ENCODE measurements around the gene HNRNPUL2. TPM values are rescaled to one million over a fixed set of nuclear protein-coding genes. Genes with fewer than 3 reads are reported as not detected.
"Not testable (repeated sequence)": the region's sequence is repeated elsewhere in the genome, so short reads cannot be mapped to it uniquely, and the experiment has no call there.

The HNRNPUL2 gene
- polyA plus RNA-seq, 1 of the 3 experiments (the other 2 are of a cell fraction): 33.5 TPM

GRCh38 chr11:62705413-62705812 lies 21.8 kb downstream of the HNRNPUL2 start:
- Histone ChIP-seq H3F3A (replicated peaks; ENCODE audit: insufficient read depth) (peaks cover 22% of the 10 kb centered on the region), H3K4me2 (peak overlapping the region; percentile 73), H3K9me3 (no peaks in the 10 kb centered on the region), H3K36me3 (replicated peaks in 1 of 2; ENCODE audit: control insufficient read depth in 1 of 2, insufficient read depth in 2 of 2, low read length in 1 of 2) (peaks cover 16 to 19% of the 10 kb centered on the region in 2 experiments), H3K9me2 (no peaks in the 10 kb centered on the region), H3K4me3 (ENCODE audit: low read depth in 2 of 2, low read length in 1 of 2) (peak overlapping the region; percentile 67 to 70), H4K20me1 (ENCODE audit: insufficient read depth) (no peaks in the 10 kb centered on the region), H3K27me3 (ENCODE audit: insufficient read depth) (no peaks in the 10 kb centered on the region), H3K4me1 (ENCODE audit: control insufficient read depth in 1 of 2, insufficient read depth in 2 of 2, low read depth in 1 of 2, low read length in 1 of 2) (peaks cover 22 to 45% of the 10 kb centered on the region in 2 experiments; a peak in 3 of 4 replicates), H3K27ac (ENCODE audit: low read depth in 2 of 2, low read length in 1 of 2) (peak overlapping the region; percentile 84 to 93), H3K9ac (peak overlapping the region; percentile 80), H3K79me2 (ENCODE audit: insufficient read depth) (peaks cover 12% of the 10 kb centered on the region; the same call in 1 of the 2 replicates), H2AFZ (ENCODE audit: low read depth) (peak overlapping the region; percentile 50; the same call in 1 of the 2 replicates)
- ChIA-PET POLR2A (interaction anchor here (0.8 to 3.3 kb wide), 9 partner anchors 10 to 132 kb away, joined by 3 to 26 read pairs (median 5); partner anchors contain the start of genes C11orf98, CSKMT, EEF1G and HNRNPUL2), CTCF (interaction anchor here (1.1 to 6.6 kb wide), 5 partner anchors 11 to 81 kb away, joined by 4 to 48 read pairs (median 6); partner anchors contain the start of genes HNRNPUL2 and TMEM179B)
- WGBS (ENCODE audit: low lambda C conversion rate): 25% methylated on average over 7 of the region's 7 CpGs
- TF ChIP-seq ELF1 (IDR thresholded peaks at IDR 0.05) (no peak), TEAD4 (IDR thresholded peaks at IDR 0.05; ENCODE audit: borderline replicate concordance, insufficient read depth) (no peak), EZH2phosphoT487 (IDR thresholded peaks at IDR 0.05; ENCODE audit: borderline replicate concordance, low read depth) (no peak), MEF2A (IDR thresholded peaks at IDR 0.05; ENCODE audit: borderline replicate concordance, low read depth) (no peak), RXRA (IDR thresholded peaks at IDR 0.05; ENCODE audit: borderline replicate concordance, low read depth) (no peak), NFIC (IDR thresholded peaks at IDR 0.05; ENCODE audit: borderline replicate concordance) (no peak), ZBTB33 (IDR thresholded peaks at IDR 0.05; ENCODE audit: borderline replicate concordance, low read depth) (no peak), RAD21 (IDR thresholded peaks at IDR 0.05; ENCODE audit: low read length) (no peak), CTCF (IDR thresholded peaks at IDR 0.05) (no peak), NRF1 (IDR thresholded peaks at IDR 0.05; ENCODE audit: low read depth, low read length) (no peak), USF1 (IDR thresholded peaks at IDR 0.05; ENCODE audit: borderline replicate concordance, low read depth) (no peak), SIN3A (IDR thresholded peaks at IDR 0.05; ENCODE audit: borderline replicate concordance, low read depth, low read length) (no peak), JUND (IDR thresholded peaks at IDR 0.05) (no peak), IRF3 (IDR thresholded peaks at IDR 0.05; ENCODE audit: low read depth, low read length) (no peak), POLR2AphosphoS5 (IDR thresholded peaks at IDR 0.05; ENCODE audit: low read depth, low read length) (no peak)
- DNase-seq: peak; percentile 65

GRCh38 chr11:62703921-62704320 lies 23.3 kb downstream of the HNRNPUL2 start:
- not testable (repeated sequence) for H4K20me1 ChIP-seq (ENCODE audit: insufficient read depth); H3K27ac ChIP-seq (ENCODE audit: low read depth in 2 of 2, low read length in 1 of 2); DNase-seq; H3K27me3 ChIP-seq (ENCODE audit: insufficient read depth); H3K4me3 ChIP-seq (ENCODE audit: low read depth in 2 of 2, low read length in 1 of 2); H2AFZ ChIP-seq (ENCODE audit: low read depth); H3K9me3 ChIP-seq; H3K9me2 ChIP-seq; H3K4me2 ChIP-seq; H3K9ac ChIP-seq
- CTCF ChIA-PET: interaction anchor here (1.1 to 6.6 kb wide), 2 partner anchors 9 to 23 kb away, joined by 3 to 48 read pairs; no protein-coding TSS in a partner anchor
- H3K36me3 ChIP-seq (replicated peaks in 1 of 2; ENCODE audit: control insufficient read depth in 1 of 2, insufficient read depth in 2 of 2, low read length in 1 of 2): peaks cover 9 to 17% of the 10 kb centered on the region in 2 experiments
- peaks cover 13% of the 10 kb centered on the region for H3F3A ChIP-seq (replicated peaks; ENCODE audit: insufficient read depth)
- POLR2A ChIA-PET: interaction anchor here (0.7 kb wide), 1 partner anchor 834 kb away, joined by 4 read pairs; no protein-coding TSS in a partner anchor
- peaks cover 13 to 35% of the 10 kb centered on the region in 2 experiments; a peak in 2 of 4 replicates for H3K4me1 ChIP-seq (ENCODE audit: control insufficient read depth in 1 of 2, insufficient read depth in 2 of 2, low read depth in 1 of 2, low read length in 1 of 2)
- H3K79me2 ChIP-seq (ENCODE audit: insufficient read depth): peaks cover 12% of the 10 kb centered on the region; the same call in 1 of the 2 replicates
- 100% methylated on average over 4 of the region's 4 CpGs for whole genome bisulfite sequencing (ENCODE audit: low lambda C conversion rate)

Data from SK-N-SH (cell line).